DMS153 (cell line): Measurements from ENCODE around the gene ZNF774.
"Not testable (repeated sequence)": the region's sequence is repeated elsewhere in the genome, so short reads cannot be mapped to it uniquely, and the experiment has no call there.

Source experiments
- DNase-seq: peaks from one replicate; lab custom pipeline; 2025; lab: John Stamatoyannopoulos, UW

Gene ZNF774

DNA sequence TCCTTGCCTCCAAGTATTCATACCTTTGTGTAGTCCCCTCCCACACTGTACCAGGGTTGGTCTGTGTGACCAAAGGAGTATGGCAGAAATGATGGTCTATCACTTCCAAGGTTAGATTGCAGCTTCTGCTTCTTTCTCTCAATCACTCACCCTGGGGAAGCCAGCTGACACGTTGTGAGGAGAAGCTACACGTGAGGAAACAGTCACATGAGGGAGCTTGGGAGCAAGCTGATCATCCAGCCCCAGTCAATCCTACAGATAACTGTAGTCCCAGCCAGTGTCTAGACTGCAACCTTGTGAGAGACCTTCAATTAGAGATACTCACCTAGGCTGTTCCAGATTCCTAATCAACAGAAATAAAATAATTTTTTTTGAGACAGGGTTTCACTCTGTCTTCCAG lies 6.2 kb upstream of the ZNF774 start:
- DNase-seq: no peak

- DNase-seq: not testable (repeated sequence)
These were observed 4.5 kb upstream of the ZNF774 start for GRCh38 chr15:90347431-90348065.

DNA sequence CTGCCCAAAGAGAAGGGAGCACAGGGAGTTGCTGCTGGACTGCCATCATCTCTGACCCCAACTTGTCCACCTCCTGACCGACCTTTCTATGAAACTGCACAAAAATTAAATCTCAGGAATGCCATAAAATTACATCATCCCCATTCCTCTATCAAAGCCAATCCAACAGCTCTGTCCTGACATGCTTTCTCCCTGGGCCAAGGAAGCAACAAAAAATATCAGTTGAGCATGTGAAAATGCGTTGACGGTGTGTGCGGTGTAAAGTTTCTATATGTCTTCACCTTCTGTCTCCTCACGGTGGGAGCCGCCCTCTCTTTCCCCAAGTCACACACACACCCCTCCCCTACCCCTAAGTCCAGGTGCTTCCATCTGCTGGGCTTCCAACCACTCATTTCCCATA lies 3.6 kb upstream of the ZNF774 start:
- no peak for DNase-seq

GRCh38 chr15:90349072-90349471 lies 3.0 kb upstream of the ZNF774 start:
- DNase-seq: no peak

DNA sequence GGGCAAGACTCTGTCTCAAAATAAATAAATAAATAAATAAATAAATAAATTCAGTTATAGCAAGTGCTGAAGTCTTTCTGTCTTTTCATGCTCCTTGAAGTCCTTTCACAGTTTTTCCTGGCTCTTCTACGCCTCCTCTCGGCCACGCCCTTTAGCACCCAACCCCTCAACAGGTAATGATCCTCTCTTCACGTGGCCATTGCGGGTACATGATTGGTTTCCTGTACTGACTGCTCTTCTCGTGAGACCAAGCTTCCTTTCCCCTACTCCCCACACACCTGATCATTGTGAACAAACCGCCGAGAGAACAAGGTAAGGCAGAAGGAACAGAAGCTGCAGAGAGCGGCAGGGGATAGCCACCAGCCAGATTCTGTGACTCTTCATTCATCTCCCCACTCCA lies 2.3 kb upstream of the ZNF774 start:
- DNase-seq: no peak

- no peak for DNase-seq
These were observed 491 bp upstream of the ZNF774 start for GRCh38 chr15:90351479-90352106.

- DNase-seq: no peak
These were observed 2.9 kb downstream of the ZNF774 start for GRCh38 chr15:90354986-90355385.

DNA sequence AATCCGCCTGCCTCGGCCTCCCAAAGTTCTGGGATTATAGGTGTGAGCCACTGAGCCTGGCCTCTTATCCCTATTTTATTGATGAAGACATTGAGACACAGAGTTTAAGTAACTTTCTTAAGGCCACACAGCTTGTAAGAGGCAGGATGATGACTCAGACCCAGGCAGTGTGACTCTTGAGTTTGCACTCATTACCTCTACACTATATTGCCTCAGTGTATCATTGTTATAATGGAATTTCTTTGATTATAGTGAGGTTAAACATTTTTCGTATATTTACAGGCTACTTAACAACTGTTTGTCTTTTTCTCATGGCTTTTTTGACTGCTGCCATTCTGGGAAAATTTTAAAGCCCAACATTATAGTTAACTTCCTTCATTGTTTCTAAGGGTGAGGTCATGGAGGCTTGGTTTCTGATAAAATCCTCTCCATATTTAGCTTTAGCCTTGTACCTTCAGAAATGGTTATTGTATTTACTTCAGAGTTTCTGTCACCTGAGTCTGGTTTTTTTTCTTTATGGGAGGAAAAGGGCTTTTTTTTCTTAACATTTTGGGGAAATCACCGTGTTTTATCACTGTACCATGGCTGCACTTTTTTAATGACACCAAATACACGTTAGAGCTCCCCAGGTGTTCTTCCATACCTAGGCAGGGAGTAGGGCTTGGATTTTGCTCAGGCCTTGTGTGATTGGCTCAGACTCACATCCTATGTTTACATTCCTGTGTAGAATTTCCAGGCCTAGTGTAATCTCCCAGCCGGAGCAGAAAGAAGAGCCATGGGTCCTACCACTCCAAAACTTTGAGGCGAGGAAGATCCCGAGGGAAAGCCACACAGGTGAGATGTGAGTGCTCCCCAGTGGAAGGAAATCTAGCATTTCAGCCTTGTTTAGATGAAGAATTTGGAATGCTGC lies 6.3 kb downstream of the ZNF774 start:
- no peak for DNase-seq

DNA sequence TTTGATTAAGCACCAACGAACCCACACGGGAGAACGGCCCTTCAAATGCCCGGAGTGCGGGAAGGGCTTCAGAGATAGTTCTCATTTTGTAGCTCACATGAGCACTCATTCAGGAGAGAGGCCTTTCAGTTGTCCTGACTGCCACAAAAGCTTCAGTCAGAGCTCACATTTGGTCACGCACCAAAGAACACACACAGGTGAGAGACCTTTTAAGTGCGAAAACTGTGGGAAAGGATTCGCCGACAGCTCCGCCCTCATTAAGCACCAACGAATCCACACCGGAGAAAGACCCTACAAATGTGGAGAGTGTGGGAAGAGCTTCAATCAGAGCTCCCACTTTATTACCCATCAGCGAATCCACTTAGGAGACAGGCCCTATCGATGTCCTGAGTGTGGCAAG lies 8.7 kb downstream of the ZNF774 start:
- DNase-seq: no peak

GRCh38 chr15:90362936-90363212 lies 10.8 kb downstream of the ZNF774 start:
- no peak for DNase-seq

GRCh38 chr15:90364251-90364650 lies 12.2 kb downstream of the ZNF774 start:
- DNase-seq: no peak

- no peak for DNase-seq
These were observed 13.5 kb downstream of the ZNF774 start for GRCh38 chr15:90365414-90366055.

DNA sequence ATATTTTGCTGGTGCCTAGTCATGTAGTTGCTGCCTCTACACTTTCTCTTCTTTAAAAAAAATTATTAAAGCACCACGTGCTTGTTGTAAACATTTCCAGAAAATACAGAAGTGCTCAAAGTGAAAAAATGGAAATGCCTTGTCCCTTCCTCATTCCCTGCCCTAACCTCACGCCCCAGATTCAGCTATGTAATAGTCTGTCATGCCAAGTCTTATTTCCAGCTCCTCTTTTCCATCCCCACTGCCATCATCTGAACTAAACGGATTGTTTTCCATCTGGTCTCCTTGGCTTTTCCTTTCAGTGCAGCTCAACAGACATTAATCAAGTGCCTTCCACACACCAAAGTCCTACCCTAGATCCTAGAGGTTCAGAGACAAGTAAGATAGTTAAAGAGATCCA lies 15.5 kb downstream of the ZNF774 start:
- DNase-seq: no peak

- no peak for DNase-seq
These were observed 23.0 kb downstream of the ZNF774 start for GRCh38 chr15:90375071-90375470.

GRCh38 chr15:90376789-90377188 lies 24.7 kb downstream of the ZNF774 start:
- no peak for DNase-seq

GRCh38 chr15:90379263-90379662 lies 27.2 kb downstream of the ZNF774 start:
- DNase-seq: no peak

- no peak for DNase-seq
These were observed 29.4 kb downstream of the ZNF774 start for GRCh38 chr15:90381515-90381914.

GRCh38 chr15:90382320-90382719 lies 30.2 kb downstream of the ZNF774 start:
- no peak for DNase-seq

DNA sequence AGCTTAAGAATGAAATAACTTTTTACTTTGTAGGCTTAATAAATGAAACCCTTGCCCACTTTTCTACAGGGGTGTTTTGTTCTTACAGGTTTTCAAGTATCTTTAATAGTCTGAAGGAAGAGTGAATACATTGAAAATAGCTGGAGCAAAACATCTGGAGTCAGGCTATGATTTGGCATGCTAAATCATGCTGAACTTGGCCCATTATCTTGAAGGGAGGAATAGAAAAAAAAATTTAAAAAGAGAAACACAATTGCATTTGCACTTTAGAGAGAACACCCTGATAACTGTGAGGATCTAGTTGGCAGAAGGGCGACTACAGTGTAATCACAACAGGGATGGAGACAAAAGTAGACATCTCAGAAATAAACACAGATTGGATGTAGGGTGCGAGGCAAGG lies 34.1 kb downstream of the ZNF774 start:
- DNase-seq: no peak

DNA sequence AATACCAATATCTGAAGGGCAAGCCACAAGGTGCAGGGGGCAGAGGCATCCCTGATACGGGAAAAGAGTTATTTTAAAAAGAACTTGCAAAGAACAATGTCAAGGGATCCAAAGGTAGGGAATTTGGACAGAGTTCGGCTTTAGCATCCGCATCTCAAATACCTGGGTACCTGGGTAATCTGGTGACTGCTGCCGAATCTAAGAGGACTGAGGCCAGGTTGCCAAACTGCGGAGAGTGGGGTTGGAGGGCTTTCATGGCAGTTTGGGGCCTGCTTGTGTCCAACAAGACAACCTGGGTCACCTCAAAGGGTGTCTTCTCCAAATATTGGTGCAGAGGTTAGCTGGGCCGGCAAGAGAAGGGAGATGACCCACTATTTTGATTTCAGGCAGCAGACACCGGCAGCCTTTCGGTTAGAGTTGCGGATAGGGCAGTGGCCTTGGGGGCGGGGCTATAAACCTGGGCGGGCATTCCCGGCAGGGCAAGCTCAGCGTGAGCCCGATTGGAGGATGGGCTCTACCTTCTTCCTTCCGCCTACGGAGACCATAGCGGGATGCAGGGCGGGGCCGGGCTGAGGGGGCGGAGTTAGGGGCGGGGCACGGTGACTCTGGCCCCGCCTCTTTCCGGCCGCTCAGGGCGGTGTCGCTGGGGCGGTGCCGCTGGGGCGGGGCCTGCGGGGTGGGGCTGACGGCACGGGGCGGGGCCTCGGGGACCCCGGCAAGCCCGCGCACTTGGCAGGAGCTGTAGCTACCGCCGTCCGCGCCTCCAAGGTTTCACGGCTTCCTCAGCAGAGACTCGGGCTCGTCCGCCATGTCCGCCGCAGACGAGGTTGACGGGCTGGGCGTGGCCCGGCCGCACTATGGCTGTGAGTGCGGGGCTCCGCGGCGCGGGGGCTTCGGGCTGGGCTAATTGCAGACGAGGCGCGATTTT lies 35.7 kb downstream of the ZNF774 start, which contains the start of gene IQGAP1:
Gene IQGAP1 (plus strand): TSS at position 709 of the 928 bp plus-strand sequence. CDS start 100 bp downstream, at position 809.
- DNase-seq: peak; percentile 73
